ENCODE data around the gene EIF3J.

- TF ChIP-seq, protein P1, sequence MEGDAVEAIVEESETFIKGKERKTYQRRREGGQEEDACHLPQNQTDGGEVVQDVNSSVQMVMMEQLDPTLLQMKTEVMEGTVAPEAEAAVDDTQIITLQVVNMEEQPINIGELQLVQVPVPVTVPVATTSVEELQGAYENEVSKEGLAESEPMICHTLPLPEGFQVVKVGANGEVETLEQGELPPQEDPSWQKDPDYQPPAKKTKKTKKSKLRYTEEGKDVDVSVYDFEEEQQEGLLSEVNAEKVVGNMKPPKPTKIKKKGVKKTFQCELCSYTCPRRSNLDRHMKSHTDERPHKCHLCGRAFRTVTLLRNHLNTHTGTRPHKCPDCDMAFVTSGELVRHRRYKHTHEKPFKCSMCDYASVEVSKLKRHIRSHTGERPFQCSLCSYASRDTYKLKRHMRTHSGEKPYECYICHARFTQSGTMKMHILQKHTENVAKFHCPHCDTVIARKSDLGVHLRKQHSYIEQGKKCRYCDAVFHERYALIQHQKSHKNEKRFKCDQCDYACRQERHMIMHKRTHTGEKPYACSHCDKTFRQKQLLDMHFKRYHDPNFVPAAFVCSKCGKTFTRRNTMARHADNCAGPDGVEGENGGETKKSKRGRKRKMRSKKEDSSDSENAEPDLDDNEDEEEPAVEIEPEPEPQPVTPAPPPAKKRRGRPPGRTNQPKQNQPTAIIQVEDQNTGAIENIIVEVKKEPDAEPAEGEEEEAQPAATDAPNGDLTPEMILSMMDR (IDR thresholded peaks at IDR 0.05), result no peak
- TF ChIP-seq POLR2A (IDR thresholded peaks at IDR 0.05), result no peak
Observed at GRCh38 chr15:44535523-44536301, 1.2 kb upstream of the EIF3J start.

Measured in testis (tissue), 2 donors.